ENCODE measurements around the gene COX19. TPM values are rescaled to one million over a fixed set of nuclear protein-coding genes. Genes with fewer than 3 reads are reported as not detected.

COX19 gene
- total RNA-seq, 1 experiment from 2014 or later, result 18.8 TPM

DNA sequence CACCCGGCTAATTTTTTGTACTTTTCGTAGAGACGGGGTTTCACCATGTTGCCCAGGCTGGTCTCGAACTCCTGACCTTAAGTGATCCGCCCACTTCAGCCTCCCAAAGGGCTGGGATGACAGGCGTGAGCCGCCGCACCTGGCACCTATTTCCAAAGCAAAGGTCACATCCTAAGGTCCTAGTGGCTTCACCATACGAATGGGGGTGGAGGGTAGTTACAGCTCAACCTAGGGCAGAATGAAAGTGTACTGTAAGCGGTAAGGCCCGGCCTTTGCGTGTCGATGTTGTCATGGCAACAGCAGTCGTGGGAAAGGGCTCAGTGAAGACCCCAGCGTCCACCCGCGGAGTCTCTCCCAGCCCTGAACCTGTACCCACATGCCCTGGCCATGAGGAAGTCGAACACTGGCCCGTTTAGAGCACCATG, 1.6 kb upstream of the COX19 start:
- no peaks in the 10 kb centered on the region for H3K9me3 ChIP-seq (ENCODE audit: low read depth, low read length, poor library complexity, severe bottlenecking)
- no TSS peak for BruUV-seq (replicated peaks)
- H3K27me3 ChIP-seq (replicated peaks; ENCODE audit: insufficient read depth, low read depth, low read length, poor library complexity), result no peaks in the 10 kb centered on the region
- H3K4me1 ChIP-seq (ENCODE audit: insufficient read depth, low read length, poor library complexity, severe bottlenecking), result peaks cover 12% of the 10 kb centered on the region
- intact Hi-C loops (cut with micrococcal nuclease; ENCODE audit: unreplicated experiment), result no loop called here
- H3K4me3 ChIP-seq (ENCODE audit: low read depth, low read length, poor library complexity, severe bottlenecking), result no peak overlapping the region
- POLR2A ChIA-PET (ENCODE audit: low non-redundant PET), result no interaction called here
- peaks cover 14% of the 10 kb centered on the region for H3K36me3 ChIP-seq (ENCODE audit: insufficient read depth, low read length, poor library complexity, severe bottlenecking)
- no peak for DNase-seq (ENCODE audit: low spot score)
- CTCF ChIA-PET, result no interaction called here
- TF ChIP-seq EZH2 (IDR thresholded peaks at IDR 0.05; ENCODE audit: borderline replicate concordance, low read depth, low read length, poor library complexity, severe bottlenecking), result no peak
- TF ChIP-seq, protein P1, sequence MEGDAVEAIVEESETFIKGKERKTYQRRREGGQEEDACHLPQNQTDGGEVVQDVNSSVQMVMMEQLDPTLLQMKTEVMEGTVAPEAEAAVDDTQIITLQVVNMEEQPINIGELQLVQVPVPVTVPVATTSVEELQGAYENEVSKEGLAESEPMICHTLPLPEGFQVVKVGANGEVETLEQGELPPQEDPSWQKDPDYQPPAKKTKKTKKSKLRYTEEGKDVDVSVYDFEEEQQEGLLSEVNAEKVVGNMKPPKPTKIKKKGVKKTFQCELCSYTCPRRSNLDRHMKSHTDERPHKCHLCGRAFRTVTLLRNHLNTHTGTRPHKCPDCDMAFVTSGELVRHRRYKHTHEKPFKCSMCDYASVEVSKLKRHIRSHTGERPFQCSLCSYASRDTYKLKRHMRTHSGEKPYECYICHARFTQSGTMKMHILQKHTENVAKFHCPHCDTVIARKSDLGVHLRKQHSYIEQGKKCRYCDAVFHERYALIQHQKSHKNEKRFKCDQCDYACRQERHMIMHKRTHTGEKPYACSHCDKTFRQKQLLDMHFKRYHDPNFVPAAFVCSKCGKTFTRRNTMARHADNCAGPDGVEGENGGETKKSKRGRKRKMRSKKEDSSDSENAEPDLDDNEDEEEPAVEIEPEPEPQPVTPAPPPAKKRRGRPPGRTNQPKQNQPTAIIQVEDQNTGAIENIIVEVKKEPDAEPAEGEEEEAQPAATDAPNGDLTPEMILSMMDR (conservative IDR thresholded peaks at IDR 0.05; ENCODE audit: low read depth, low read length), result no peak
- no peak overlapping the region for H3K27ac ChIP-seq (ENCODE audit: low read depth, low read length, poor library complexity, severe bottlenecking)

DNA sequence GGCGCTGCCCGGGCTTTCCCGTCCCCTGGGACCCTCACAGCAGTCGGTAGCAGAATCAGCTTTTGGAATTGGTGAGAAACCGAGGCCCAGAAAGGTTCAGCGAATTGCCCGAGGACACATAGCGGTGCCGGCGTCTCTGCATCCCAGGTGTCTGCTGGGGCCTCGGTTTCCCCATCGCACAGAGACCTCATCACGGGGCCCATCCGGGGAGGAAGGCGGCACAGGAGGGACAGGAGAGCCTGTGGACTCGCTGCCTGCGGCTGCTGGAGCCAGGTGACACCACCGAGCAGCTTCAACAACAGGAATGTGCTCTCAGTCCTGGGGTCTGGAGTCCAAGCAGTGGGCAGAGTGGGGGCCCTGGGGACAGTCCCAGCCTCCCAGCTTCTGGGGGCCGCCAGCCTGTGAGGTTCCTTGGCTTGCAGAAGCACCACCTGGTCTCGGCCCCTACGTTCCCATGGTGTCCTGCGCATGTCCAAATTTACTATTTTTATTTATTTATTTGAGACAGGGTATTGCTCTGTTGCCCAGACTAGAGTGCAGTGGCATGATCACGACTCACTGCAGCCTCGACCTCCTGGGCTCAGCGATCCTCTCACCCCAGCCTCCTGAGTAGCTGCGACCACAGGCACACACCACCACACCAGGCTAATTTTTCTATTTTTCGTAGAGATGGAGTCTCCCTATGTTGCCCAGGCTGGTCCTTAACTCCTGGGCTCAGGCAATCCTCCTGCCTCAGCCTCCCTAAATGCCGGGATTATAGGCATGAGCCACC, 539 bp upstream of the COX19 start:
- H3K4me3 ChIP-seq (ENCODE audit: low read depth, low read length, poor library complexity, severe bottlenecking), result peak overlapping the region; percentile 100
- H3K27ac ChIP-seq (ENCODE audit: low read depth, low read length, poor library complexity, severe bottlenecking), result no peak overlapping the region
- ChIA-PET POLR2A (ENCODE audit: low non-redundant PET) (no interaction called here), CTCF (no interaction called here)
- peaks cover 21% of the 10 kb centered on the region for H3K36me3 ChIP-seq (ENCODE audit: insufficient read depth, low read length, poor library complexity, severe bottlenecking)
- H3K4me1 ChIP-seq (ENCODE audit: insufficient read depth, low read length, poor library complexity, severe bottlenecking), result peaks cover 12% of the 10 kb centered on the region
- no TSS peak for BruUV-seq (replicated peaks)
- DNase-seq (ENCODE audit: low spot score), result no peak
- no peaks in the 10 kb centered on the region for H3K9me3 ChIP-seq (ENCODE audit: low read depth, low read length, poor library complexity, severe bottlenecking)
- TF ChIP-seq, protein P1 (conservative IDR thresholded peaks at IDR 0.05; ENCODE audit: low read depth, low read length), result no peak
- TF ChIP-seq EZH2 (IDR thresholded peaks at IDR 0.05; ENCODE audit: borderline replicate concordance, low read depth, low read length, poor library complexity, severe bottlenecking), result no peak
- H3K27me3 ChIP-seq (replicated peaks; ENCODE audit: insufficient read depth, low read depth, low read length, poor library complexity), result no peaks in the 10 kb centered on the region
- intact Hi-C loops (cut with micrococcal nuclease; ENCODE audit: unreplicated experiment), result no loop called here

DNA sequence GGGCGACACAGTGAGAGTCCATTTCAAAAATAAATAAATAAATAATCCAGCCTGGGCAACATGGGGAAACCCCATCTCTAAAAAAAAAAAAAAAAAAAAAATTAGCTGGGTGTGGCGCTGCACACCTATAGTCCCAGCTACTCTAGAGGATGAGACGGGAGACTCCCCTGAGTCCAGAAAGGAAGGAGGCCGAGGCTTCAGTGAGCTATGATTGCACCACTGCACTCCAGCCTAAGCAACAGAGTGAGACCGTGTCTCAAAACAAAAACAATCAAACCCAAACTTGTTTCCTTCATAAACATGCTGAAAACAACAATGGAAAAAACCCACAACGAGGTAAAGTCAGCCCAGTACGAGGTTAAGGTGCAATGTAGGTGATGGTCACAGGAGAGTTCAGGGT, 1.2 kb downstream of the COX19 start:
- H3K27ac ChIP-seq (ENCODE audit: low read depth, low read length, poor library complexity, severe bottlenecking), result peak overlapping the region; percentile 98
- H3K4me3 ChIP-seq (ENCODE audit: low read depth, low read length, poor library complexity, severe bottlenecking), result peak overlapping the region; percentile 100
- TF ChIP-seq EZH2 (IDR thresholded peaks at IDR 0.05; ENCODE audit: borderline replicate concordance, low read depth, low read length, poor library complexity, severe bottlenecking), result no peak
- TF ChIP-seq, protein P1 (conservative IDR thresholded peaks at IDR 0.05; ENCODE audit: low read depth, low read length), result no peak
- H3K36me3 ChIP-seq (ENCODE audit: insufficient read depth, low read length, poor library complexity, severe bottlenecking), result peaks cover 34% of the 10 kb centered on the region
- DNase-seq (ENCODE audit: low spot score), result no peak
- intact Hi-C loops (cut with micrococcal nuclease; ENCODE audit: unreplicated experiment), result no loop called here
- ChIA-PET POLR2A (ENCODE audit: low non-redundant PET) (interaction anchor here (0.7 kb wide), 1 partner anchor 431 kb away, joined by 15 read pairs; no protein-coding TSS in a partner anchor), CTCF (no interaction called here)
- peaks cover 12% of the 10 kb centered on the region for H3K4me1 ChIP-seq (ENCODE audit: insufficient read depth, low read length, poor library complexity, severe bottlenecking)
- no TSS peak for BruUV-seq (replicated peaks)
- H3K9me3 ChIP-seq (ENCODE audit: low read depth, low read length, poor library complexity, severe bottlenecking), result no peaks in the 10 kb centered on the region
- H3K27me3 ChIP-seq (replicated peaks; ENCODE audit: insufficient read depth, low read depth, low read length, poor library complexity), result no peaks in the 10 kb centered on the region

Data from A673 (cell line).